Lower lobe of right lung (tissue), 2 donors: ENCODE measurements around the gene RMND1. TPM values are rescaled to one million over a fixed set of nuclear protein-coding genes. Genes with fewer than 3 reads are reported as not detected.

Experiments used
- ATAC-seq, 2 donors: fragments of 200-7000 bp; cut with Tn5 transposase; one replicate each; pipeline ENCODE4 v1.9.1; 2020 to 2022; ENCODE audit warnings: mild to moderate bottlenecking in 2 of 2, moderate library complexity in 2 of 2
- DNase-seq: peaks from one replicate; pipeline ENCODE4 v3.0.0-alpha.2; 2020
- H3K27ac ChIP-seq: fragments of 200-600 bp; one replicate; pipeline ENCODE4 v1.8.0; 2022
- H3K27me3 ChIP-seq: fragments of 200-600 bp; one replicate; pipeline ENCODE4 v1.8.0; 2022; ENCODE audit warnings: low read depth
- H3K36me3 ChIP-seq: fragments of 200-600 bp; one replicate; pipeline ENCODE4 v1.8.0; 2022; ENCODE audit warnings: mild to moderate bottlenecking
- H3K4me1 ChIP-seq: fragments of 200-600 bp; one replicate; pipeline ENCODE4 v1.8.0; 2022
- H3K4me3 ChIP-seq: fragments of 200-600 bp; one replicate; pipeline ENCODE4 v1.8.0; 2022; ENCODE audit warnings: mild to moderate bottlenecking
- H3K9me3 ChIP-seq: fragments of 200-600 bp; one replicate; pipeline ENCODE4 v1.8.0; 2022
- intact Hi-C: fragments of 100-400 bp; cut with DNase I; formaldehyde crosslinking; loops from one replicate; pipeline ENCODE4 v1.11.0; 2022
- long read RNA-seq: library from polyadenylated mRNA; unstranded; transcript quantifications from one replicate; pipeline ENCODE4 v2.0.0, GENCODE V29; 2021
- total RNA-seq: library from RNA; stranded (reverse); fragmentation: NEBNext Ultra II Directional; extraction: Animal tissue kit (Norgen Biotek cat#: 25700); gene quantifications from one replicate; pipeline ENCODE4 v1.2.1, GENCODE V29; 2021
- TF ChIP-seq, protein P1 (sequence below): fragments of 200-600 bp; IDR thresholded peaks from one replicate; pipeline ENCODE4 v1.8.0; 2022; ENCODE audit warnings: antibody characterized with exemption, mild to moderate bottlenecking
- donor health status: DM: no; HTN: yes; CAD: no; lungs with severe emphysema.

The RMND1 gene, protein sequence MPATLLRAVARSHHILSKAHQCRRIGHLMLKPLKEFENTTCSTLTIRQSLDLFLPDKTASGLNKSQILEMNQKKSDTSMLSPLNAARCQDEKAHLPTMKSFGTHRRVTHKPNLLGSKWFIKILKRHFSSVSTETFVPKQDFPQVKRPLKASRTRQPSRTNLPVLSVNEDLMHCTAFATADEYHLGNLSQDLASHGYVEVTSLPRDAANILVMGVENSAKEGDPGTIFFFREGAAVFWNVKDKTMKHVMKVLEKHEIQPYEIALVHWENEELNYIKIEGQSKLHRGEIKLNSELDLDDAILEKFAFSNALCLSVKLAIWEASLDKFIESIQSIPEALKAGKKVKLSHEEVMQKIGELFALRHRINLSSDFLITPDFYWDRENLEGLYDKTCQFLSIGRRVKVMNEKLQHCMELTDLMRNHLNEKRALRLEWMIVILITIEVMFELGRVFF
- 19.5 TPM for total RNA-seq
- long read RNA-seq, transcript RMND1-203 (12 exons, 2,003 nt) = major isoform, 14 of 28 reads
- long read RNA-seq, partial matches to known transcripts = 5 of 28 reads
- long read RNA-seq, other reads (novel, unspliced or antisense) = 6 of 28 reads

DNA sequence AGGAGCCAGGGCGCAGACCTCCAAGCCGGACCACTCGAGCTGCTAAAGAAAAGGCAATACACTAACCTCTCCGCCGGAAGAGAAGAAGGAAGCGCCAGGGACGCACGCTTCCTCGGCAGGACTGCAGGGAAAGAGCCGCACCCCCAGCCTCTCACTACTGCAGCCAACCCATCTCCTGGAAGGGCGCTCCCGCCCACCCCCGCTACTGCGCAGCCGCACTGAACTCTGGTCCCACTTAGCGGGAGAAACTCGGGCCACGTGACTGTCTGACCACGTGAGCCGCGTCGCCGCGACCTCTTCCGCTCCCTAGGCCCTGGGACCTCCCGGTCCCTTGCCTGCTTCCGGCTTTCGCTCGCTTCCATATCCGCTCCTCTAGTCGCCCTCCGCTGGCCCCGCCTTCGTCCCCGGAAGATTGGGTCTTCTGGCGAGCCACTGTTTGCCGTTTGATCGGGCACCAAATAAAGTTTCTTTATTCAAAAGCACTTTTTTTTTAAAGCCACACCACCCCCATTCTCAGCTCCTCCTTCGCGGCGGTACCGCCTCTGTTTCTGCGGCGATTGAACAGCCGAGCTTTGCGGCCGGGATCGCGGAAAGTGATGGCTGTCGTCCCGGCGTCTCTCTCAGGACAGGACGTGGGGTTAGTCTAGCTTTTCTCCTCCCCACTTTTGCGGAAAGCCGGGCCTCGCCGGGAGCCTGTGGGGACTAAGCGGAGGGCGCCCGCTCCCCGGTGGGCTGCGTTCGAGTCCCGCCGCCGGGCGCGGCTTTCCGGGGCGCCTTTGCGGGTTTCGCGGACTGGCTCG, at the start of gene RMND1:
Gene RMND1 (minus strand): TSS at position 177 of the 800 bp plus-strand sequence. CDS start 6,315 bp downstream, outside the sequence.
- TF ChIP-seq, protein P1, sequence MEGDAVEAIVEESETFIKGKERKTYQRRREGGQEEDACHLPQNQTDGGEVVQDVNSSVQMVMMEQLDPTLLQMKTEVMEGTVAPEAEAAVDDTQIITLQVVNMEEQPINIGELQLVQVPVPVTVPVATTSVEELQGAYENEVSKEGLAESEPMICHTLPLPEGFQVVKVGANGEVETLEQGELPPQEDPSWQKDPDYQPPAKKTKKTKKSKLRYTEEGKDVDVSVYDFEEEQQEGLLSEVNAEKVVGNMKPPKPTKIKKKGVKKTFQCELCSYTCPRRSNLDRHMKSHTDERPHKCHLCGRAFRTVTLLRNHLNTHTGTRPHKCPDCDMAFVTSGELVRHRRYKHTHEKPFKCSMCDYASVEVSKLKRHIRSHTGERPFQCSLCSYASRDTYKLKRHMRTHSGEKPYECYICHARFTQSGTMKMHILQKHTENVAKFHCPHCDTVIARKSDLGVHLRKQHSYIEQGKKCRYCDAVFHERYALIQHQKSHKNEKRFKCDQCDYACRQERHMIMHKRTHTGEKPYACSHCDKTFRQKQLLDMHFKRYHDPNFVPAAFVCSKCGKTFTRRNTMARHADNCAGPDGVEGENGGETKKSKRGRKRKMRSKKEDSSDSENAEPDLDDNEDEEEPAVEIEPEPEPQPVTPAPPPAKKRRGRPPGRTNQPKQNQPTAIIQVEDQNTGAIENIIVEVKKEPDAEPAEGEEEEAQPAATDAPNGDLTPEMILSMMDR = no peak
- Histone ChIP-seq H3K27me3 (no peaks in the 10 kb centered on the region), H3K4me3 (peak within 1 kb of the TSS; percentile 78), H3K27ac (peak within 1 kb of the TSS; percentile 93), H3K36me3 (peaks cover 3% of the 10 kb centered on the region), H3K4me1 (peaks cover 42% of the 10 kb centered on the region), H3K9me3 (no peaks in the 10 kb centered on the region)
- DNase-seq (peak; percentile 100), ATAC-seq (peak; percentile 99 to 100)
- intact Hi-C loops = no loop called here

DNA sequence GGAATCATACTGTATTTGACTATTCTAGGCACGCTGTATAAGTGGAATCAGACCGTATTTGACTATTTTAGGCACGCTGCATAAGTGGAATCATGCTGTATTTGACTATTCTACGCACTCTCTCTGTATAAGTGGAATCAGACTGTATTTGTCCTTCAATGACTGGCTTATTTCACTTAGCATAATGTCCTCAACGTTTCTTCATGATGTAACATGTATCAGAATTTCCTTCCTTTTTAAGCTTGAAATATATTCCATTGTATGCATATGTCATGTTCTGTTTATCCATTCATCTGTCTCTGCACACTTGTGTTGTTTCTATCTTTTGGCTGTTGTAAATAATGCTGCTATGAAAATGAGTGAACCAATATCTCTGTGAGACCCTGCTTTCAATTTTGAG, 47.6 kb upstream of the RMND1 start:
- Histone ChIP-seq H3K27ac (no peak overlapping the region), H3K27me3 (peaks cover 5% of the 10 kb centered on the region), H3K9me3 (no peaks in the 10 kb centered on the region), H3K36me3 (no peaks in the 10 kb centered on the region), H3K4me3 (no peak overlapping the region), H3K4me1 (peaks cover 2% of the 10 kb centered on the region)
- no peak for DNase-seq
- intact Hi-C loops = no loop called here
- TF ChIP-seq, protein P1 = no peak
- no peak for ATAC-seq

DNA sequence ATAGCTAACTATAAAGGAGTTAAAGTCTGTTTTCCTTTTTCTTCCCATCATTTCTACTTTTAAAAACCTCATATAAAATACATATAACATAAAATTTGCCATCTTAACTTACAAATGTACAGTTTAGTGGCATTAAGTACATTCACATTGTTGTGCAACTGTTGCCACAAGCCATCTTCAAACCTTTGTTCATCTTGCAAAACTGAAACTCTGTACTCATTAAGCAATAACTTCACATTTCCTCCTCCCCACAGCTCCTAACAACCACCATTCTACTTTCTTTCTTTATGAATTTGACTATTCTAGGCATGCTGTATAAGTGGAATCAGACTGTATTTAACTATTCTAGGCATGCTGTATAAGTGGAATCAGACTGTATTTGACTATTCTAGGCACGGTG, 46.4 kb upstream of the RMND1 start:
- DNase-seq (no peak), ATAC-seq (peak; percentile 29 to 37)
- H3K4me3 ChIP-seq = no peak overlapping the region
- TF ChIP-seq, protein P1 = no peak
- no peaks in the 10 kb centered on the region for H3K36me3 ChIP-seq
- peaks cover 10% of the 10 kb centered on the region for H3K27me3 ChIP-seq
- H3K27ac ChIP-seq = peak overlapping the region; percentile 32
- H3K9me3 ChIP-seq = no peaks in the 10 kb centered on the region
- intact Hi-C loops = no loop called here
- H3K4me1 ChIP-seq = peaks cover 8% of the 10 kb centered on the region

DNA sequence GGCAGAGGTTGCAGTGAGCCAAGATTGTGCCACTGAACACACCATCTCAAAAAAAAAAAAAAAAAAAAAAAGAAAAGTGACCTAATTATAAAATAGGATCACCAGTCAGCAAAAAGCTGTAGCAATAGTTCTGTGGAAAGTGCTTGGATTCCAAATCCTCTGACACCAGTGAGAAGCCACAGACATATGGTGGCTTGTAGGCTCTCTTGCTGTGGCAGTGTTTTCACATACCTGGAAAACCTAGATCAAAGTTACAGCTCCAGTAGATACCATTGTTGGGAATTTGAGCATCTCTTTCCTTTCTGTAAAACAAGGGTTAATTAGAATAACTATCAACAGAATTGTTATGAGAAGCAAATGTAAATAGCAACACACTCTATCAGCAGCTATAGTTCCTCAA, 46.0 kb upstream of the RMND1 start:
- Histone ChIP-seq H3K27me3 (peaks cover 10% of the 10 kb centered on the region), H3K36me3 (no peaks in the 10 kb centered on the region), H3K9me3 (no peaks in the 10 kb centered on the region), H3K27ac (peak overlapping the region; percentile 32), H3K4me1 (peaks cover 8% of the 10 kb centered on the region), H3K4me3 (no peak overlapping the region)
- ATAC-seq = no peak
- TF ChIP-seq, protein P1 = no peak
- intact Hi-C loops = no loop called here
- DNase-seq = no peak

DNA sequence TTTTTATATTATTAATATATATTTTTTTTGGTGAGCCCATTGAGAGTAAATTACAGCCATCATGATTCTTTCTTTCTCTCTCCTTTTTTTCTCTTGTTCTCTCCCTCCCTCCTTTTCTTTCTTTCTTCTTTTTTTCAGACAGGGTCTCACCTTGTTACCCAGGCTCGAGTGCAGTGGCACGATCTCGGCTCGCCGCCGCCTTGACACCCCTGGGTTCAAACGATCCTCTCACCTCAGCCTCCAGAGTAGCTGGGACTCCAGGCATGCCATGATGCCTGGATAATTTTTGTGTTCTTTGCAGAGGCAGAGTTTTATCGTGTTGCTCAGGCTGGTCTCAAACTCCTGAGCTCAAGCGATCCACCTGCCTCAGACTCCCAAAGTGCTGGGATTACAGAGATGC, 43.5 kb upstream of the RMND1 start:
- TF ChIP-seq, protein P1 = no peak
- DNase-seq (no peak), ATAC-seq (no peak)
- no peak overlapping the region for H3K4me3 ChIP-seq
- intact Hi-C loops = no loop called here
- peaks cover 8% of the 10 kb centered on the region for H3K4me1 ChIP-seq
- H3K36me3 ChIP-seq = no peaks in the 10 kb centered on the region
- H3K27ac ChIP-seq = no peak overlapping the region
- H3K9me3 ChIP-seq = no peaks in the 10 kb centered on the region
- peaks cover 10% of the 10 kb centered on the region for H3K27me3 ChIP-seq
